ENCODE measurements around the gene LRRTM3. TPM values are rescaled to one million over a fixed set of nuclear protein-coding genes. Genes with fewer than 3 reads are reported as not detected.

Gene LRRTM3
- total and polyA plus RNA-seq, 2 experiments from 2014 or later, result 0.21 to 0.37 TPM

- H3K9me2 ChIP-seq (ENCODE audit: insufficient read depth), result no peaks in the 10 kb centered on the region
- Mint-ChIP-seq H3K27ac (no peak overlapping the region), H3K4me1 (peaks cover 50% of the 10 kb centered on the region), H3K36me3 (ENCODE audit: low read depth) (no peaks in the 10 kb centered on the region), H3K27me3 (ENCODE audit: insufficient read depth, low read depth, poor library complexity) (peaks cover 21% of the 10 kb centered on the region), H3K4me3 (peak overlapping the region; percentile 75; the same call in 2 of the 3 replicates), H3K9me3 (no peaks in the 10 kb centered on the region)
- no peak overlapping the region for H2AFZ ChIP-seq
- no peaks in the 10 kb centered on the region for H3K36me3 ChIP-seq (ENCODE audit: insufficient read depth)
- H3K27me3 ChIP-seq (ENCODE audit: insufficient read depth), result peaks cover 36% of the 10 kb centered on the region
- H3K79me2 ChIP-seq (replicated peaks; ENCODE audit: insufficient read depth), result no peaks in the 10 kb centered on the region
- DNase-seq (ENCODE audit: low spot score) (no peak), ATAC-seq (peak; percentile 11; the same call in 2 of the 3 replicates)
- H3K4me3 ChIP-seq, result 0 out of 2 replicates have a peak overlapping the region, but pooled peaks have one; percentile 35
- no peak overlapping the region for H3K27ac ChIP-seq (ENCODE audit: low read depth)
- no peaks in the 10 kb centered on the region for H3F3A ChIP-seq (replicated peaks; ENCODE audit: low read depth)
- no peaks in the 10 kb centered on the region for H4K20me1 ChIP-seq (replicated peaks; ENCODE audit: insufficient read depth)
- peak overlapping the region; percentile 73 for H3K4me2 ChIP-seq
- H3K4me1 ChIP-seq (ENCODE audit: insufficient read depth), result peaks cover 40% of the 10 kb centered on the region
- TF ChIP-seq ZNF114 (CRISPR knock-in tag; IDR thresholded peaks at IDR 0.05), result no peak
- TF ChIP-seq, protein P1, sequence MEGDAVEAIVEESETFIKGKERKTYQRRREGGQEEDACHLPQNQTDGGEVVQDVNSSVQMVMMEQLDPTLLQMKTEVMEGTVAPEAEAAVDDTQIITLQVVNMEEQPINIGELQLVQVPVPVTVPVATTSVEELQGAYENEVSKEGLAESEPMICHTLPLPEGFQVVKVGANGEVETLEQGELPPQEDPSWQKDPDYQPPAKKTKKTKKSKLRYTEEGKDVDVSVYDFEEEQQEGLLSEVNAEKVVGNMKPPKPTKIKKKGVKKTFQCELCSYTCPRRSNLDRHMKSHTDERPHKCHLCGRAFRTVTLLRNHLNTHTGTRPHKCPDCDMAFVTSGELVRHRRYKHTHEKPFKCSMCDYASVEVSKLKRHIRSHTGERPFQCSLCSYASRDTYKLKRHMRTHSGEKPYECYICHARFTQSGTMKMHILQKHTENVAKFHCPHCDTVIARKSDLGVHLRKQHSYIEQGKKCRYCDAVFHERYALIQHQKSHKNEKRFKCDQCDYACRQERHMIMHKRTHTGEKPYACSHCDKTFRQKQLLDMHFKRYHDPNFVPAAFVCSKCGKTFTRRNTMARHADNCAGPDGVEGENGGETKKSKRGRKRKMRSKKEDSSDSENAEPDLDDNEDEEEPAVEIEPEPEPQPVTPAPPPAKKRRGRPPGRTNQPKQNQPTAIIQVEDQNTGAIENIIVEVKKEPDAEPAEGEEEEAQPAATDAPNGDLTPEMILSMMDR (conservative IDR thresholded peaks at IDR 0.05; ENCODE audit: low read depth in 2 of 2), result no peak
- TF ChIP-seq POLR2AphosphoS5 (IDR thresholded peaks at IDR 0.05; ENCODE audit: low read depth), result no peak
Measured at GRCh38 chr10:66926841-66927240, 1.0 kb downstream of the LRRTM3 start.

- Histone ChIP-seq H3K79me2 (replicated peaks; ENCODE audit: insufficient read depth) (no peaks in the 10 kb centered on the region), H4K20me1 (replicated peaks; ENCODE audit: insufficient read depth) (no peaks in the 10 kb centered on the region), H2AFZ (peak overlapping the region; percentile 33), H3K36me3 (ENCODE audit: insufficient read depth) (no peaks in the 10 kb centered on the region), H3K9me2 (ENCODE audit: insufficient read depth) (no peaks in the 10 kb centered on the region), H3K4me1 (ENCODE audit: insufficient read depth) (peaks cover 40% of the 10 kb centered on the region), H3K4me2 (peak overlapping the region; percentile 73), H3K27ac (ENCODE audit: low read depth) (no peak overlapping the region), H3K4me3 (peak overlapping the region; percentile 54), H3F3A (replicated peaks; ENCODE audit: low read depth) (no peaks in the 10 kb centered on the region), H3K27me3 (ENCODE audit: insufficient read depth) (peaks cover 36% of the 10 kb centered on the region)
- ATAC-seq, result no peak
- Mint-ChIP-seq H3K27me3 (ENCODE audit: insufficient read depth, low read depth, poor library complexity) (peaks cover 21% of the 10 kb centered on the region), H3K4me3 (peak overlapping the region; percentile 75), H3K9me3 (no peaks in the 10 kb centered on the region), H3K36me3 (ENCODE audit: low read depth) (no peaks in the 10 kb centered on the region), H3K4me1 (peaks cover 54% of the 10 kb centered on the region), H3K27ac (no peak overlapping the region)
- no peak for TF ChIP-seq ETS1 (IDR thresholded peaks at IDR 0.05)
- no peak for TF ChIP-seq ZNF331 (CRISPR knock-in tag; IDR thresholded peaks at IDR 0.05; ENCODE audit: low read depth)
- no peak for TF ChIP-seq ZNF114 (CRISPR knock-in tag; IDR thresholded peaks at IDR 0.05)
- TF ChIP-seq JUNB (IDR thresholded peaks at IDR 0.05; ENCODE audit: unreplicated experiment), result no peak
- no peak for TF ChIP-seq EZH2 (IDR thresholded peaks at IDR 0.05; ENCODE audit: low read depth, unreplicated experiment)
- no peak for TF ChIP-seq STAT1 (IDR thresholded peaks at IDR 0.05; ENCODE audit: unreplicated experiment)
- TF ChIP-seq EZH2phosphoT487 (IDR thresholded peaks at IDR 0.05; ENCODE audit: unreplicated experiment), result no peak
- DNase-seq (ENCODE audit: low spot score), result no peak
Measured at GRCh38 chr10:66927251-66927935, 1.6 kb downstream of the LRRTM3 start.
